Mammary epithelial cell (primary cell): ENCODE data around the gene SERTAD1.

Experiments
- EZH2 ChIP-seq: IDR thresholded peaks from 2 replicates; pipeline ENCODE4 v1.6.1; 2012; ENCODE audit warnings: low read length, inconsistent platforms, borderline replicate concordance
- TF ChIP-seq, protein P1 (sequence below), 2 donors: IDR thresholded peaks in 1 of 2; conservative IDR thresholded peaks in 1 of 2; 2 replicates each; pipeline ENCODE4 v1.5.1; 2011 to 2012; ENCODE audit warnings: inconsistent platforms in 2 of 2, low read length in 2 of 2, mild to moderate bottlenecking in 2 of 2, control low read depth in 1 of 2, low read depth in 1 of 2; ENCODE audit not compliant: insufficient read depth in 1 of 2; ENCODE audit errors: extremely low read depth in 1 of 2

DNA sequence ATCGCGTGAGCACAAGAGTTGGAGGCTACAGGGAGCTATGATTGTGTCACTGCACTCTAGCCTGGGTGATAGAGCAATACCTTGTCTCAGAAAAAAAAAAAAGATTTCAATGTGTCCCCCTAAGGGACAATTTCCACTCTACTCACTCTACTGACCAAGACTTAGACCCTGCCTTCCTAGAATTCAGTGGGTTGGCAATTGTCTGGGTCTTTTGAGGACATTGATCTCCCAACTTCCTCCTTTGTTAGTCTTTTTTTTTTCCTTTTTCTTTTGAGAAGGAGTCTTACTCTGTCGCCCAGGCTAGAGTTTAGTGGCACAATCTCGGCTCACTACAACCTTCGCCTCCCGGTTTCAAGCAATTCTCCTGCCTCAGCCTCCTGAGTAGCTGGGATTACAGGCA lies 43.2 kb upstream of the SERTAD1 start:
- TF ChIP-seq, protein P1, sequence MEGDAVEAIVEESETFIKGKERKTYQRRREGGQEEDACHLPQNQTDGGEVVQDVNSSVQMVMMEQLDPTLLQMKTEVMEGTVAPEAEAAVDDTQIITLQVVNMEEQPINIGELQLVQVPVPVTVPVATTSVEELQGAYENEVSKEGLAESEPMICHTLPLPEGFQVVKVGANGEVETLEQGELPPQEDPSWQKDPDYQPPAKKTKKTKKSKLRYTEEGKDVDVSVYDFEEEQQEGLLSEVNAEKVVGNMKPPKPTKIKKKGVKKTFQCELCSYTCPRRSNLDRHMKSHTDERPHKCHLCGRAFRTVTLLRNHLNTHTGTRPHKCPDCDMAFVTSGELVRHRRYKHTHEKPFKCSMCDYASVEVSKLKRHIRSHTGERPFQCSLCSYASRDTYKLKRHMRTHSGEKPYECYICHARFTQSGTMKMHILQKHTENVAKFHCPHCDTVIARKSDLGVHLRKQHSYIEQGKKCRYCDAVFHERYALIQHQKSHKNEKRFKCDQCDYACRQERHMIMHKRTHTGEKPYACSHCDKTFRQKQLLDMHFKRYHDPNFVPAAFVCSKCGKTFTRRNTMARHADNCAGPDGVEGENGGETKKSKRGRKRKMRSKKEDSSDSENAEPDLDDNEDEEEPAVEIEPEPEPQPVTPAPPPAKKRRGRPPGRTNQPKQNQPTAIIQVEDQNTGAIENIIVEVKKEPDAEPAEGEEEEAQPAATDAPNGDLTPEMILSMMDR (conservative IDR thresholded peaks at IDR 0.05 in 1 of 2, IDR thresholded peaks at IDR 0.05 in 1 of 2; ENCODE audit: extremely low read depth in 1 of 2, insufficient read depth in 1 of 2, low read depth in 1 of 2, low read length in 2 of 2) = no peak
- no peak for TF ChIP-seq EZH2
